GM21528 (cell line): ENCODE results near the gene SEZ6L2.

Experiments used
- ATAC-seq: cut with Tn5 transposase; IDR thresholded peaks from one replicate; pipeline ENCODE4 v1.9.1; 2021; ENCODE audit warnings: mild to moderate bottlenecking, moderate library complexity; ENCODE audit not compliant: unreplicated experiment, low FRiP score

The SEZ6L2 gene

DNA sequence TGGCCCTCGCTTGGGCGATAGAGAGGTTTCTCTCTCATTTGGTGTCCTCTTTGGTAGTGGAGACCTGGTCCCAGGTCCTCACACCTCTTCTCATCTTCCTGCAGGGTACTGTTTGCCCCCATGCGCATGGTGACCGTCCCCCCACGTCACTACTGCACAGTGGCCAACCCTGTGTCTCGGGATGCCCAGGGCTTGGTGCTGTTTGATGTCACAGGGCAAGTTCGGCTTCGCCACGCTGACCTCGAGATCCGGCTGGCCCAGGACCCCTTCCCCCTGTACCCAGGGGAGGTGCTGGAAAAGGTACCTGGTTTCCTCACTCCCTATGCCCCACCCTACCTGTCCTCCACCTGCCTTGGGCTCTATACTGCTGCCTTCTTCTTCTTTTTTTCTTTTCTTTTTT is 68.6 kb downstream of the SEZ6L2 start:
- ATAC-seq: no peak

DNA sequence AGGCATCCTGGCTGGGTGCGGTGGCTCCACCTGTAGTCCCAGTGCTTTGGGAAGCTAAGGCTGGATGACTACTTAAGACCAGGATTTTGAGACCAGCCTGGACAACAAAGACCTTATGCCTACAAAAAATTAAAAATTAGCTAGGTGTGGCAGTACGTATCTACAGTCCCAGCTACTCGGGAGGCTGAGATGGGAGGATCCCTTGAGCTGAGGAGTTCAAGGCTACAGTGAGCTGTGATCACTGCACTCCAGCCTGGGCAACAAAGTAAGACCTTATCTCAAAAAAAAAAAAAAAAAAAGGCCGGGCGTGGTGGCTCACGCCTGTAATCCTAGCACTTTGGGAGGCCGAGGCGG is 73.0 kb downstream of the SEZ6L2 start:
- no peak for ATAC-seq

DNA sequence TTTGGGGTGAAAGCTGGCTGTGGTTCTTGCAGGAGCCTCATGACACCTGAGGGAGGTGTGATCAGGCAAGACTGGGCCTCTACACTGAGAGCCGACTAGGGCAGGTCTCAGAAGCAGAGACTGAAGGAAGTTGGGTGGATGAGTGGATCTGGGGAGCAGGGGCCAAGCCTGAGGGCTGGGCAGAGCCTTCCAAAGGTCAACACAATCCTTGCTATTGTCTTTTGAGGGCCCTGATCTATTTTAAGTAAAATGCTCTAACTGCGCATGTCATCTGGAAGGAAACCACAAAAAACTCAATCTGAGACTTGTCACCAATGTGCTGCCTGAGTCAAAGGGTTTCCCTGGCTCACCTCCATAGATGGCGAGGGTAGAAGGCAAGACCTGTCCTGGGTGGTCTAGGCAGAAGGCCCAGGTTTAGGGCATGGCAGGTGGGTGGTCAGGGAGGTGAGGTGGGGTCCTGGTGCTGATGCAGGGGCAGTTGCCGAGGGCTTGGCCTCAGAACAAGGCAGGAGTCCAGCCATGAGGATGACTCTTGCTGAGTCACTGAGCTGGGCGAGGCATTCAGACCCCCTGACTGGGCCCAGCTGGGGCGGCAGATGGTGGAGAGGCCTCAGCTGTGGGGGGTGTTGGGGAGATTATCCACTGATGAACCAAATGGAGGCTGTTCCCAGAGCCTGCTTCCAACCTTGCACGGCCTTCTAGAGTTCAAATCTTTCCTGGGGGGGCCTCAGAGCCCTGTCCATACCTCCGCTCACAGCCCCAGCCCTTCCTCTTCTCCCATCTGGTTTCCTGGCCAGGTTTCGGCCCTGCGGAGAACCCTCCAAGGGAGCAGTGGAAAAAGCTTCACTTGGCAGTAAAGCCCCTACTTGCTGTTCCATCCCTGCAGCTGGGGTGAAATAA is 74.0 kb downstream of the SEZ6L2 start:
- no peak for ATAC-seq

DNA sequence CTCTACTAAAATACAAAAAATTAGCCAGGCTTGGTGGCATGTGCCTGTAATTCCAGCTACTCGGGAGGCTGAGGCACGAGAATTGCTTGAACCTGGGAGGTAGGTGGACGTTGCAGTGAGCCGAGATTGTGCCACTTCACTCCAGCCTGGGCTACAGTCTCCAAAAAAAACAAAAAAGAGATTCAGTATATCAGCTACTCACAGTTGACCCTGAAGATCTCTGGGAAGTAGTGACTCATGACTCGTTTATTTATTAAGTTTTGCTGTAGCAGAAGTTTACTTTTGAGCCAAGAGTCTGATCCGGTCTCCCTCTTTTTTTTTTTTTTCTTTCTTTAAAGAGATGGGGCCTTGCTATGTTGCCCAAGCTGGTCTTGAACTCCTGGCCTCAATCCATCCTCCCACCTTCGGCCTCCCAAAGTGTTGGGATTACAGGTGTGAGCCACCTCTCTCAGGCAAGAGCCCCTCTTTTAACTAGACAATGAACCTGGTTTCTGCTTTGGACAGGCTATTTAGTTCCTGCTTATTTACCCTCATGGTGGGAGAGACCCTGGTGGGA is 74.7 kb downstream of the SEZ6L2 start:
- ATAC-seq: no peak

DNA sequence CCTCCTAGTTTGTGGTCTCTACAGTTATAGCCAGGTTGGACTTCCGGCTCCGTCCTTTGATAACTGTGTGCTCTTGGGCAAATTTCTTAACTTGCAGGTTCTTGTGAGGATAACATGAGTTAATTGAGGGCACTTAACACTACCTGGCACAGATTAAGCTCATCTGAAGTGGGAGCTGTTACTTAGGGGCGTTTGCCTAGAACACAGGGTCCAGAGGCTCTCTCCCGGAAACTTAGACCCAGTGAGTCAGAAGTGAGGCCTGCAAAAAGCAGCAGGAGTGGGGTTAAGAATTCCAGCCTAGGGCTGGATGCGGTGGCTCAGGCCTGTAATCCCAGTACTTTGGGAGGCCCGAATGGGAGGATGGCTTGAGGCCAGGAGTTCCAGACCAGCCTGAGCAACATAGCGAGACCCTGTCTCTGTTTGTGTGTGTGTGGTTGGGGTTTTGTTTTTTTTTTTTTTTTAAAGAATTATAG is 77.7 kb downstream of the SEZ6L2 start:
- ATAC-seq: no peak
